NCI-H2171 treated with DMSO at 0.1 percent for 48 hours (cell line): ENCODE measurements around the gene ATOX1.
A peak's percentile ranks its signal among the peaks of the same experiment; 100 is the strongest.
"Not testable (repeated sequence)": the region's sequence is repeated elsewhere in the genome, so short reads cannot be mapped to it uniquely, and the experiment has no call there.

Experiments
- DNase-seq: peaks from one replicate; lab custom pipeline; 2025; lab: John Stamatoyannopoulos, UW

The ATOX1 gene, protein sequence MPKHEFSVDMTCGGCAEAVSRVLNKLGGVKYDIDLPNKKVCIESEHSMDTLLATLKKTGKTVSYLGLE

DNA sequence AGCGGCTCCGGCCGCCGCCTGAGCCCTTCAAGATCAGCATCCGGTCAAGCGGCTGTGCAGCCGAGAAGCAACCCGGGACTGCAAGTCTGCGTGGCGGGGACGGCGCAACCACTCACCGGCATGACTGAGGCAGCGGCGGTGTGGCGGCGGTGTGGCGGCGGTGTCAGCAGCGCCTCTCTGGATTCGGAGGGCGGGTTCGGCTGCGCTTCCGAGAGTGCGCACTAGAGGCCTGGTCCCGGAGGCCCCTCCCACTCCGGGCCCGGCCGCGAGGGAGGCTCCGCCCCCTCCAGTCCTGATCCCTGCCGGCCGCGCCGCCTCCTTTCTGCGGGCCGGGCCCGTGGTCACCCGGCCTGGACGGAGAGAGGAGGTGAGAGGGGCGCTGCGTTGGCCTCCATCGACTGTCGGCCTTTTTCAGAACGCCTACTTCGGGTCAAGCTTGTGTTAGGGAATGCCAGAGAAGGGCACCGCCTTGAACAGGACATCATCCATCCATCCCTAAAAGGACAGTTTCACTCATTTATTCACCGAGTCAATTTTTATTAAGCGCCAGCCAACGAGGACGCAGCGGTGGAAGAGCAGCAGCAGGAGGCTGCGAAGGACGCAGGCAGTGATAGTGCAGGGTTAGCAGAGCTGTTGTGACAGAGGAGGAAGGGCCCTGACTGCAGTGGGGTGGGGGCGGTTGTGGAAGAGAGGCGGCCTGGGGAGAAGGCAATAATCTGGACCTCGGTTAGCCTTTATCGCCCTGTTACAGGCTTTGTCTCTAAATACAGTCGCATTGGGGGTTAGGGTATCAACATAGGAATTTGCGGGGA is at the start of gene ATOX1:
Gene ATOX1 (minus strand): TSS at position 202 of the 812 bp plus-strand sequence. CDS start 80 bp downstream, at position 122.
- DNase-seq = peak; percentile 50

DNA sequence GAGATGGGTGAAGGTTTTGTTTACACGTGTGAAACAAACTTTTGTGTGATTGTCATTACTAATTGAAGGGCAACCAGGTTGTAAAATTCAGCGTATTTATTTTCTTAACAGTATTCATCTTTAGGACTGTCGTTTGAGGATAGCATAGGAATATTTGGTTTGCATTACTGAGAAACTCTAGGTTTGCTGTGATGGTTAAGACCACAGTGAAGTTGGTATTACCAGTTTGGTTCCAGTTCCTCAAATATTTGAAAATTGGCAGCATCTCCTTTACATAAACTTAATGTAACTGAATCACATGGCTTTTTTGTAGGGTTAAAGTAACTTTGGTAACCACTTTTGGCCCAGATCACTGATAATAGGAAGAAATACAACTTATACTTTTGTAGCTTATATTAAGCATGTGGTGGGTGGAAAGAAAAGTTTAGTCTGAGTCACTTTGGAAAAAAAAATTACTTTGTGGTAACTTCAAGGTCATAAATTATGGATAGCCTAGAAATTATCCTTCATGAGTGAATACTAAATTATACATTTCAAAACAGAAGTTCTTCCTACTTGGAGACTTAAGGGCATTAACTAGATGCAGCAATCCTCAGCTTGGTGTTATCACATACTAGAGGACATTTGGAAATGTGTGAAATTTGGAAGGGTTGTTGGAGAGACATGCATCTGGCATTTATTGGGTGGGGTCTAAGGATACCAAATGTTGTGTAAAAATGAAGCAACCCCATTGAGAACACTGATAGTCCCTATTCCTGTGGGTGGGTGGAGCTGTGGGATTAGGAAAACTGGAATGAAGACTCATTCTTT is 47.2 kb upstream of the ATOX1 start:
- no peak for DNase-seq

DNA sequence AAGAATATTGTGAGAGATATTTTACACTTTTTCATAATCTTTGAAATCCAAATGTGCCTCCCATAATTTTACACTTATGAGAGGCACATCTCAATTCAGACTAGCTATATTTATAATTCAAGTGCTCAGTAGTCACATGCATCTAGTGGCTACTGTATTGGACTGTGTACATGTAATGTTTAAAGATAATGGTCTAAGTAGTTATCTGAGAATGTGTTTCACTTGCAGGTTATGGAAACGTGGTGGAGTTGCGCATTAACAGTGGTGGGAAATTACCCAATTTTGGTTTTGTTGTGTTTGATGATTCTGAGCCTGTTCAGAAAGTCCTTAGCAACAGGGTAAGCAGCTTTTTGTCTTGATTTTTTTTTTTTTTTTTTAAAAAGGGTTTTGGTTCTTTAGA is 42.1 kb upstream of the ATOX1 start:
- DNase-seq = no peak

DNA sequence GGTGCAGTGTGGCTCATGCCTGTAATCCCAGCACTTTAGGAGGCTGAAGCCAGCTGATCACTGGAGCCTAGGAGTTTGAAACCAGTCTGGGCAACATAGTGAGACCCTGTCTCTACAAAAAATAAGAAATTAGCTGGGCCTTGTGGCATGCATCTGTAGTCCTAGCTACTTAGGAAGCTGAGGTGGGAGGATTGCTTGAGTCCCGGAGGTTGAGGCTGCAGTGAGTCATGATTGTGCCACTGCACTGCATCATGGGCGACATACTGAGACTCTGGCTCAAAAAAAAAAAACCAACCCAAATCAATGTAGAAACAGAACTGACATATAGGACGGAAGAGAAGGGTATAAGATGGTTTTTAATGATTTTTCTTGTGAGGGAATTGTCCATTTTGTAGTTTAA is 41.0 kb upstream of the ATOX1 start:
- DNase-seq = no peak

DNA sequence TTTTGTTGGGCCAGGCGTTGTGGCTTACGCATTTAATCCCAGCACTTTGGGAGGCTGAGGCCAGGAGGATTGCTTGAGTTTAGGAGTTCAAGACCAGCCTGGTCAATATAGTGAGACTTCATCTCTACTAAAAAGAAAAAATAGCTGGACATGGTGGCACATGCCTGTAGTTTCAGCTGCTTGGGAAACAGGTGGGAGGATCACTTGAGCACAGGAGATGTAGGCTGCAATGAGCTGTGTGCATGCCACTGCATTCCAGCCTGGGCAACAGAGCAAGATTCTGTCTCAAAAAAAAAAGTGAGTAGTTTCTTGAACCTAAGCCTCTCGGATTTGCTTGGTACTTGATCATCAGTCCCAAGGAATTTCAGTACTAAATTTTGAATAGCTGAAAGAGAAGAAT is 40.2 kb upstream of the ATOX1 start:
- no peak for DNase-seq

DNA sequence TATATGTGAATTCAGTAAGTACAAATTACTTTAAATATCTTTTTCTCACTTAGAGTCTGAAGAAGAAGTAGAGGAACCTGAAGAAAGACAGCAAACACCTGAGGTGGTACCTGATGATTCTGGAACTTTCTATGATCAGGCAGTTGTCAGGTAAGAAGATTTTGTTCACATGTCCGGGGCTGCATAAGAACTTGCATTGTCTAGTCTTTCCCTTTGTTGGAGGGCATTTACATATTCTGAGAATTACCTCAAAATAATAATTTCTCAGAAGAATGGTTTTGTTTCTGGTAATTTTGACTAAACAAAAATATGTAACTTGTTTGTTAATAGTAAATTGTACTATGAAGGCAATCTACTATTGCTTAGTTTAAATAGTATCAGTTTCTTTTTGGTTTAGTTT is 37.0 kb upstream of the ATOX1 start:
- no peak for DNase-seq

DNA sequence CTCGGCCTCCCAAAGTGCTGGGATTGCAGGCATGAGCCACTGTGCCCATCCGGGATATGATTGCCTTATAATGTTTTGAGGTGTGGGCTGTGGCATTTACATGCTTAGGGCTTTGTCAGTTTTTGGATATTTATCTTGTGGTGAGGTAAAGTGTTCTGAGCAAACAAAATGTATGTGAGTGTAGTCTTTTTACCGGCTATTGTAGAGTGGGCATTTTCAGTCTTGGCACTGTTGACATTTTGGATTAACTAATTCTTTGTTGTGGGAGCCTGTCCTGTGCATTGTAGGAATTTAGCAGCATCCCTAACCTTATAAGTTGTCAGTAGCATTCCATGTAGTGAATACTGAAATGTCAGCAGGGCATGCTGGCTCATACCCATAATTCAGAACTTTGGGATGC is 34.9 kb upstream of the ATOX1 start:
- no peak for DNase-seq

DNA sequence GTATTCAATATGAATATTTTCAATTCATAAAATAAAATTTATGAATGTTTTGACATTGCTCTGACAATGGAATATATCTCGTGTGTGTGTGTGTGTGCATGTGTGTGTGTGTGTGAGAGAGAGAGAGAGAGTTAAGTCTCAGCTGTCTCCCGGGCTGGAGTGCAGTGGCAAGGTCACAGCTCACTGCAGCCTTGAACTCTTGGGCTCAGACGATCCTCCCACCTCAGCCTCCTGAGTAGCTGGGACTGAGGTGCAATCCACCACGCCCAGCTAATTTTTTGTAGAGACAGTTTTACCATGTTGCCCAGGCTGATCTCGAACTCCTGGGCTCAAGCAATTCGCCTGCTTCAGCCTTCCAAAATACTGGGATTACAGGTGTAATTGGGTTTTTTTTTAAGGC is 29.4 kb upstream of the ATOX1 start:
- DNase-seq = no peak

DNA sequence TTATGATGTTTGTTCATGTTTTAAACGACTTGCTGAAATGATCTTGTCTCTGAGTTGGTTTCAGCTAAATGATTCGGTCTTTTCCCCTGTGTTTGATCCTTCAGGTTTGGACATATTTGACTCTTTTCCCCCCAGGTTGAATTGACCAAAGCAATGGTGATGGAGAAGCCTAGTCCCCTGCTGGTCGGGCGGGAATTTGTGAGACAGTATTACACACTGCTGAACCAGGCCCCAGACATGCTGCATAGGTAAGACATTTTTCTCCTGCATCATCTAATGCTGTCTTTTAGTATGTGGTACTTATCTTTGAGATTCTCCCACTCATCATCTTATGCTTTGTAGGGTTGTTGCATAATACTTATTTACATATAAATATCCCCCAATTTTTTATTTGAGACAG is 28.0 kb upstream of the ATOX1 start:
- no peak for DNase-seq

DNA sequence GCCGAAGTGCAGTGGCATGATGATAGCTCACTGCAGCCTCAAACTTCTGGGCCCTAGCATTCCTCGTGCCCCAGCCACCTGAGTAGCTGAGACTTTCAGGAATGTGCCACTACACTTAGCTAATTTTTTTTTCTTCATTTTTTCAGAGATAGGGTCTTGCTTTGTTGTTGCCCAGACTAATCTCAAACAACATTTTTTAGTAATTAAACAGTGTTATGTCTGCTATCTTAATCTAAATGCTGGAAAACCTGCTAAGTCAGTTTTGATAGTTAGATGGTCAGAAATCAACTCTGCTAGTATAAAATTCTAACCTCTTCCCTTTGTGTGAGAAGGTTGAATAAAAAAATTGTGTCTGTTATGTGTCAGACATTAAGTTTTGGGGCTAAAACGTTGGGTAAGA is 25.7 kb upstream of the ATOX1 start:
- DNase-seq = no peak

DNA sequence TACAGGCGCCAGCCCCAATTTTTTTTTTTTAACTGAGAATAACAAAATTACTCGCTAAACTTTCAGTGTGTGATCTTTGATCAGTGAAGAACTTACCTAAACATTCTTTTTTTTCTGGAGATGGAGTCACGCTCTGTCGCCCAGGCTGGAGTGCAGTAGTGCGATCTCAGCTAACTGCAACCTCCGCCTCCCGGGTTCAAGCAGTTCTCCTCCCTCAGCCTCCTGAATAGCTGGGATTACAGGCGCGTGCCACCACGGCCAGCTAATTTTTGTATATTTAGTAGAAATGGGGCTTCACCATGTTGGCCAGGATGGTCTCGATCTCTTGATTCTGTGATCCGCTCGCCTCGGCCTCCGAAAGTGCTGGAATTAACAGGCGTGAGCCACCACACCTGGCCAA is 25.2 kb upstream of the ATOX1 start:
- not testable (repeated sequence) for DNase-seq

DNA sequence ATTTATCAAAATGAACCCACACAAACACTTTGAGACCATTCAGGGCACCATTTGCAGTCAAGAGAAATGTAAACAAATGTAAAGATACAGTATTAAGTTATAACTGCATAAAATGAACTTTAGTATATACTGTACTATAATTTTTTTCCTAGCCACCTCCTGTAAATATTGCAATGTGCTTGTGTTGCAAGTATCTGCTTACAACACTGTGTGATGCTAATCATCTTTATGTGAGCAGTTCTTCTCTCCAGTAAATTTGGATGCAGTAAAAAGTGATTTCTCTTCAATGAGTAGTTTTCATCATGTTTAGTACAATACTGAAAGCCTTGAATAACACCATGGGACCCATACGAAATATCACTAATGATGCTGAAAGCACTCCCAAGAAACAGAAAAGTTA is 22.8 kb upstream of the ATOX1 start:
- DNase-seq = no peak

DNA sequence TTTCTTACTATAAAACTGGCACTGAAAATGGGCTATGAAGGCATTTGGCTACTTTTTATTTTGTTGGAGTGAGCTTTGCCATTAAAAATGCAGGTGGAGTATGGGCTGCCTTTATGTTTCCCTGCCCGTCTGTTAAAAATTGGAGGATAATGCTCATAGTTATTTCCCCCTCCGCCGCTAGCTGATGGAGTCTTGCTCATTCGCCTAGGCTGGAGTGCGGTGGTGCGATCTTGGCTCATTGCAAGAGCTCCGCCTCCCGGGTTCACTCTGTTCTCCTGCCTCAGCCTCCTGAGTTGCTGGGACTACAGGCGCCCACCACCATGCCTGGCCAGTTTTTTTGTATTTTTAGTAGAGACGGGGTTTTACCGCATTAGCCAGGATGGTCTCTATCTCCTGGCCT is 21.9 kb upstream of the ATOX1 start:
- no peak for DNase-seq

DNA sequence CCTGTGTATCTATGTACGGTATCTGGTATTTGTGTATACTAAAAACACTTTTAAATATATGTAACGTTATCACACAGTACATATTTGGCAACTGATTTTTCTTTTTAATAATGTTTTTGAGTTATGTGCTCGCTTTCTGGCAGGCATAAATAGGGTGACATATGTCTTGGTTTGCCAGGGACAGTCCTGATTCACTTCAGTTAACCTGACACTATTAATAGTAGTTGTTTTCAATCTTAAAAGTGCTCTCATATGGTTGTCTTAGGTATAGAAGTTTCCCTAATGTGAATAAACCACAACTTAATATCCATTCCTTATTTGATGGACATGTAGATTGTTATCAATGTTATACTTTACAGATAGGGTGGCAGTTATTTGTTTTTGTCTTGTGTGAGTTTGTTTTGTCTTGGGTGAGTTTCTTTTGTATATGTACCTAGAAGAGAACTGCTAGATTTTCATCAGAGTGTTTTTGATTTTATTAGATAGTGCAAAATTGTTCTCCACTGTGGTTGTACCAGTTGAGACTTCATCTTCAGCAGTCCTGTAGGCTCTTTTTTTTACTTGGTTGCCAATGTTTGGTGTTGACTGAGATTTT is 21.2 kb upstream of the ATOX1 start:
- DNase-seq = peak; percentile 11

DNA sequence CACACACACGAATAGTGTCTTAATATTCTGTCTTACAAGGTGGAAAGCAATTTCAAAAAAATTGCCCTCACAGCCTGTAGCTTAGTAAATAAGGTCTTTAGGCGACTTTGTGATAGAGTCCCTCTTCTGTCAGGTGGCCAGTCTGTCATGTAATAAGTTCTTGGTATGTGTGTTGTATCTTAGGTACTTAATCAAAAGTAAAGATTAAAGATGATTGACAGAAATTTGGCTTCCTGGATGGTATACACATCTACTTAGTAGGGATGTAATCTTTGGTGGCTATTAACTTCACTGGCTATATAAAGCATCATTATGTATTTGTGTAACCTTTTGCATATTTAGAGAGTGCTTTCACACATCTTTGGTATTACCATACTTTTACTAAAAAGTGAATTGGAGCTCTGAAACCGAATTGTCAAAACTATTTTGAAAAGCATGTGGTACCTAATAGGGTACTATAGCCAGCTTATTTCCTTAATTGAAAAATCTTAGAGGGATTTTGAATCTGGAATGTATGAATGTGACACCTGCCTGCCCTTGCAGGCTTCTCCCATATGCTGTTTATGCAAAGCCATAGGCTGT is 16.7 kb upstream of the ATOX1 start:
- DNase-seq = no peak

DNA sequence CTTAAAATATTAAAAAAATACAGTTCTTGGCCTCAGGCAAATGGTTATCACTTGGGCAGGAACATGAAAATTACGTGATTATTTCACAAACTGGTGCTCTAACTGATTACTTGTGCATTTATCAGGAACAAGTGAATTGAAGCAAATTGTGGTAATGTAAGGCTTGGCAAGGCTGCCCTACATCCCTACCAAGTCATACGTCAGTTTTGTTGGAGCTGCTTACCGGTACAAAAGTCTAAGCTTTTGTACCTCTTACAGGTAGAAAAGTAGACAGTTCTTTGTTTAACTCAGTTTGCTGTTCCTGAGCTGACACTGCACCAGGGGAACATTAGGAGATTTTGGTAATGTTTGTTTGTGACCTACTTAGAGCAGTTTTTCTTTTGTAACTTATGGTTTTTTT is 15.5 kb upstream of the ATOX1 start:
- no peak for DNase-seq

DNA sequence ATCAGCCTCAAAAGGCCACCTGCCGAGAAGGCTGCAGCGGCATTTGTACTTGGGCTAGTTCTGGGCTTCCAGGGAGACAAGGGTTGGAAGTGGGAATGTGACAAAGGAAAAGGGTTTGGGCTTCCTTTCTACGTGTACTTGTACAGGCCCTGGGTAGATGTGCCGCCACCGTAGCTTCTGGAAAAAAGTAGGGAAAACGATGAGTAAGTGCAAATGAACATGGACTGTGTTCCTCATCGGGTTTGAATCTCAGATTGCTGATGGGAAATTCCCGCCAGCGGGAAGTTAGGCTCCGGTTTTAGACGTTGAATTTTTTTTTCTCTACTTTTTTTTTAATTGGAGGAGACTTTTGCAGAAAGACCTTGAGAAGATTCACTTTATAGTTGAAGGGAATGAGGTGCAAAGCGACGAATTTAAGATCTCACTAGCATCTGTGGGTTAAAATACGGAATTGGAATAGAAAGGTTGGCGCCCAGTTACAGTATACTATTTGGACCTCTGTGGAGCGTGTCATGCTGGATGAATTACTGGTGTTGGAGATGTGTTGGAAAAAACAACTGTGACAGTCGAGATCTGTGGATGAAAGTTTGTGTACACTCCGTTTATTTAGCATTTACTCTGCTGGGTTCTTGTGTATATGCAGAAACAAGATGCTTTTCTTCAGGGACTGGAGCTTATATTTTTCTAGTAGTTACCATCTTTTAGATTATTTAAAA is 14.6 kb upstream of the ATOX1 start:
- DNase-seq = peak; percentile 10

DNA sequence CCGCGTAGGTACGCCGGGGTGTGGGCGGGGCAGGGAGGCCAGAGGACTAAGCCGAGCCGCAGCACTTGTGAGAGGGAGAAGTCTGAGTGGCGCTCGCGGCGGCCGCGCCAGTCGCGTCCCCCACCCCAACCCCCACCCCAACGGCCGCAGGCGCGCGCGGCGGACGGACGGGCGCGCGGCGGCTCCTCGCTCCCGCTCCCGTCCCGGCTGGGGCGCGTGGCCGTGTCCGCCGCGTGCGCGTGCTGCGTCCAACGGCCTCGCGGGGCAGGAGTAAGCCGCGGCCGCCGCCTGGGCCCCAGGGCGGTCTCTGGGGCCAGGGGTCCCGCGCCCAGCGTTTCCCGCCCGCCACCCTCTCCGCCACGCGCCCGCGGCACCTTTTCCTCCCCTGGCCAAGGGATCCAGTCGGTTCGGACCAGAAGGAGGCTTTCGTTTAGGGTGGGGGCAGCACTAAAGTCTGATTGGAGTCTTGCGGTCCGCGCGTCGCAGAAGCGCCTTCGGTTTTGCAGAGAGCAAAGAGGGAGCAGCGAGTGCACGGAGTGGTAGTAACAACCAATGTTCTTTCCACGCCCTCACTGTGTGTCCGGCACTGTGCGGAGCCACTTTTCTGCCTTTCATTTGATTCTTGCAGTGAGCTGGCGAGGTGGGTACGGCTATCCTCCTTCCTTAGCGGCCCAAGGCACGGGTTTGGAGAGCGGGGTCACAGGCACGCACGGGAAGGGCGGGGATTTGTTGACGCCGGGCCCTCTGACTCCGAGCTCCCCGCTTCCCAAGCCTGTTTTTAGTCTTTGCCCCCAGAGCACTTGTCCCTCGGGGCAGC is 13.8 kb upstream of the ATOX1 start:
- DNase-seq = no peak

DNA sequence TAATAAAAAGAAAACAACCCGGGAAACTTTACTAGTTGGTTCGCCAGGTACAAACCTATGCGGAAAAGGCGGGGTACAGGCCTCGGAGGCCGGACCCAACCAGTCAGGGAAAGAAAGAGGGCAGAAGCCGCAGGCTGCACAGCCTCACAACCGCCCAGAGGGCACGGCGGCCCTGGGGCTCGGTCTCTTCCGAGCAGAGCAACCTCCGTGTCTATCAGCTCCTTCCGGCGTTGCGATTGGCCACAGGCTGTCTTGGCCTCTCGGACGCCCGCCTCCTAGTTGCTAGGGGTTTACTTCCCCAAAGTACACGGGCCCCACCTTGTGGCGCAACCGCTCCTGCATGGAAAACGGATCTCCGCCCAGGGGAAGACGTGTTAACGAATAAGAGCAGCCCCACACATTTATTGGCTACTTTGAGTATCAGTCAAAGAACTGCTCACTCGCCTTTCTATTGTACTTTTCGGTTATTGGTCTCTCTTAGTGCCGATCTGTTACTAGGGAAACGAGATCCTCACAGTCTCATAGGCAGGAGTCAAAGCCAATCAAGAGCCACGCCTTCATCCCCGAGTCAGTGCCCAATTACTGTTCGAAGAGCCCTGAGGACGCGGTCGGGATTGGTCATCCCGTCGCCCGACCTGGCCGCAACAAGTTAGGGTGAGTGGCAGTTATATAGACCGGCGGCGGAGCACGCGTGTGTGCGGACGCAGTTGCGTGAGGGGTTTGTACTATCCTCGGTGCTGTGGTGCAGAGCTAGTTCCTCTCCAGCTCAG is 13.0 kb upstream of the ATOX1 start, which contains the start of gene G3BP1:
Gene G3BP1 (plus strand): TSS at position 696 of the 770 bp plus-strand sequence. CDS start 14,667 bp downstream, outside the sequence.
- DNase-seq = peak; percentile 99
